Activated CD4-positive, alpha-beta T cell treated with anti-CD3 and anti-CD28 coated beads, Interleukin-2, Interleukin-6, amounts not matched to agents 100 ng/mL and 50 ng/mL, durations not matched to agents 16 hours and 8 hours (primary cell): ENCODE data around the gene AMBRA1.

Source experiments
- DNase-seq: peaks from one replicate; pipeline ENCODE4 v3.0.0-alpha.2; 2020

AMBRA1 gene

DNA sequence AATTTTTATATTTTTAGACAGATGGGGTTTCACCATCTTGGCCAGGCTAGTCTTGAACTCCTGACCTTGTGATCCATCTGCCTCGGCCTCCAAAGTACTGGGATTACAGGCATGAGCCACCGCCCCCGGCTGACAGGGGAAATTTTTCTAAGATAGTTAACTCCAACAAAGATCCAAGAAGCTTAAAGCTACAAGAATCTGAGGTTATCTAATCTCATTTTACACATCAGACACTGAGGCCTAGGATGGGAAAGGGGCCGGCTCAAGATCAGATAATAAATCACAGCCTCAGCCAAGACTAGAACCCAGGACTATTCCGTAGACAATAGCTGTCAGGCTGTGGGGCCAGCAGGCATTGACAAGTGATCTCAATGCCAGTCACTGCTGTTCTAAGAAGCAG, 94.0 kb downstream of the AMBRA1 start:
- no peak for DNase-seq

DNA sequence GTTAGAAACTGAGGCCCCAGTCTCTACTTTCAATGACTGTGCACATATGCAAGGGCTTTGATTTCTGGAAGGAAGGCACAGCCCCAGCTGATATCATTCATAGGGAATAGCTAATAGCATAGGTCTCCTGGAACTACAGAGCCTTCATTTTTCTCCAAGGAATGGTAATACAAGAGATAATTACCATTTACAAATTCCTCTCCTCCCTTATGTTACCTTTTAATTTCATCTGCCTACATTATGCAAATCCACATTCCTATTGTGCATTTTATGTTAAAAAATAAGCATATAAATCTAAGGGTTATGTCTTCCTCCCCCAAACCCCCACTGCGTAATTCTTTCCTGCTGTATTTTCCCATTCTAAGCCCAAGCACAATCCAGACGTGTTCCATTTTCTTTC, 94.9 kb downstream of the AMBRA1 start:
- no peak for DNase-seq

DNA sequence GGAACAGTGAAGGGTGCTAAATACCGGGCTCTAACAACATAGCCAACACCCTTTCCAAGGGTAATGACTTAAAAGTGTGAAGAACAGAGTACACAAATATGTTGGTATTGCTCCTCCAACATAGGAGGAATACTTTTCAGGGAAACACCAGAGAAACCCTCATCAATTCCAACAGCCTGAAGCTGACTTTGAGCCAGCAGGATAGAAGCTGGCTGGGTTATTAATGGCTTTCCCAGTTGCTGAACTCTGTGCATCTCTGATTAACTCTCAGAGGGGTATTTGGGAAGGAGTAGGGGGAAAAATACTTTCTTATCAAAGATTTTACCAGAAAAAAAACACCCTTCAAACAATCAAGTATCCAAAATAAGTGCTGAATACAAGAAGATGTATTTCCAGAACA, 95.6 kb downstream of the AMBRA1 start:
- DNase-seq, result no peak

DNA sequence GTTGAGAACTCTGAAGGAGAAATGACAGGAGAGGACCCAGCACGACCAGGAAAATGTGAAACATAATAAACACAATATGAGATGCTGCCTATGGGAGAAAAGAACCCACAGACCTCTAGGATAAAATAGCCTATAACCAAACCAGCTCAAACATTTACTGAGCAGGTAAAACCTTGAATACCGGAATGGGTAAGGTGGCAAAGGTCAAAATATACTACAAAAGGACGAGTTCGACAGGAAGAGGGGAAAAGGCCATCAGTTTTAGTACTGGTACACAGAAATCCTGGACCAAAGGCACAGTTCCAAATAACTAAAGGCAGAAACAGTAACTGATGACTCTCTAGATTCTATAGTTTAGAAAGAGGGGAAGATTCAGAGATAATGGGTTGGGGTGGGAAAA, 96.3 kb downstream of the AMBRA1 start:
- DNase-seq, result no peak

DNA sequence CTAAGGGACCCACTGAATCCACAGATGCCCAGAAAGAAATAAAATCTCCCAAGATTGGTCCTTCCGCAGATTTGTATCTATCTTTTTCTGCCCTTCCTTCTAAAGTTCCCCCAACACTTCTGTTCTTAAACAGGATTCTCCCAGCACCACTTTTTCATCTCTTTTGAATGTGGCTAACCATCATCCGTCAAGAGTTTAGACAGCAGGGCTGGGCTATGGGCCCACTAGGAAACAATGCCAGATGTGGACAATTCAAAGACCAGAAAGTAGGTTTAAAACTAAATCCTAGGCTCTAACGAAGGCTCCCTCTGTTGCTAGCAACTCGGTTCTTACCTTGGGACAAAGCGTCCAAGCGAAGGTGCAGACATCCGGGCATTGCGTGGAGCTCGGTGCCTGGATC, 100.0 kb downstream of the AMBRA1 start:
- DNase-seq, result no peak

DNA sequence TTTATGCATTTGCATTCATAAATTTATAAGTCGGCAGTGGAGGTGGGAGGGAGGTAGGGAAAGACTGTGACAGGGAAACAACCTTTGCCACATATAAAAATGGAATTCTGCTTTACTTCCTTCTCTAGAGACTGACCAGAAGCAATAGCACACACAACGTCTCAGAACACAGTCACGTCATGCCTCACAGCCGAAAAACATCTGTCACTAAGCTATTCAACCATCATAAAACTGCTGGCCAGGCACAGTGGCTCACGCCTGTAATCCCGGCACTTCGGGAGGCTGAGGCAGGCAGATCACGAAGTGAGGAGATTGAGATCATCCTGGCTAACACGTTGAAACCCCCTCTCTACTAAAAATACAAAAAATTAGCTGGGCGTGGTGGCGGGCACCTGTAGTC, 101.3 kb downstream of the AMBRA1 start:
- DNase-seq, result no peak

DNA sequence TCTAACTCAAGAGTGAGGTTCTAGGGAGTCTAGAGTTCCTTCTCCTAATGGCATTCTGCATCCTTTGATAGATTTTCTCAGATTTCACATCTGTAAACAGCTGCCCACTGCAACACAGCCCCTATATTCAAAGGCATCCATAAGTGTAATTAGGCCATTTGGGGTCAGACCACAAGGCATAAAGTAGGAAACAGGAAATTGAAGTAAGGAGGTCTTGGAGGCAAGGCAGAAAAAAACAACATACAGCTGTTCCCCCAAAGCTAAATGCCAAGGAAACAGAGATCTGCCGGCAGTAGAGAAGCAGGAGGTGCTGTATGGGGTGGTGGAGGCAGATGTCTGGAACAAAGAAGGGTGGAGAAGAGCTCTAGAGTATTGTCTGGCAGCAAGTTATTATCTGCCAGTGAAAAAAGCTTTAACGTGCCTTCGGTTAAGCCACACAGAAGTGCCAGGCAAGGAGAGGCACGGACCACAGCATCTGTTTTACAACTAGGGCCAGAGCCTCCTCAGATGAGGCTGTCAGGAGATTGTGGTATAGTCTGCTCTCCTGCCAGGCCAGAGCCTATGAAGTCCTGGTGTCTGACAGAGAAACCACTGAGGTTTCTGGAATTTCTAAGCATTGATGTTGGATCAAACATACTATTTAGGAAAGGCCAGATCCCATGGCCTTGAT, 102.0 kb downstream of the AMBRA1 start:
- DNase-seq, result no peak

DNA sequence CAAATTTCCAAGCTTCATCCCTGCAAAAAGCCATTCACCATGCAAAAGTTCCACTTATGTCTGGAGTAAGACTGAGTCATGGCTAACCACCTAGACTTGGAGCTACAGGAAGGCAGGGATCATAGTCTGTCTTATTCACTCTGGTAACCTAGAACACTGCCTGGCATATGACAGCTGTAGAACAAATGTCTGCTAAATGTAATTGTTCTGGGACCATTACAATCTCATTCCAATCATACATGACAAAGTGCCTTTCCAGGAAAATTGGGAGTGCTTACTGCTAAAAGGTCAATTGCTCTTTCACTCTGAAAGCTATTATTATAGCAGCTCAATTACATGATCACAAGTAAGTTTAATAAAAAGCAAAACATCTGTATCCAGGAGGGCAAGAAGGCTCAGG, 103.2 kb downstream of the AMBRA1 start:
- no peak for DNase-seq

DNA sequence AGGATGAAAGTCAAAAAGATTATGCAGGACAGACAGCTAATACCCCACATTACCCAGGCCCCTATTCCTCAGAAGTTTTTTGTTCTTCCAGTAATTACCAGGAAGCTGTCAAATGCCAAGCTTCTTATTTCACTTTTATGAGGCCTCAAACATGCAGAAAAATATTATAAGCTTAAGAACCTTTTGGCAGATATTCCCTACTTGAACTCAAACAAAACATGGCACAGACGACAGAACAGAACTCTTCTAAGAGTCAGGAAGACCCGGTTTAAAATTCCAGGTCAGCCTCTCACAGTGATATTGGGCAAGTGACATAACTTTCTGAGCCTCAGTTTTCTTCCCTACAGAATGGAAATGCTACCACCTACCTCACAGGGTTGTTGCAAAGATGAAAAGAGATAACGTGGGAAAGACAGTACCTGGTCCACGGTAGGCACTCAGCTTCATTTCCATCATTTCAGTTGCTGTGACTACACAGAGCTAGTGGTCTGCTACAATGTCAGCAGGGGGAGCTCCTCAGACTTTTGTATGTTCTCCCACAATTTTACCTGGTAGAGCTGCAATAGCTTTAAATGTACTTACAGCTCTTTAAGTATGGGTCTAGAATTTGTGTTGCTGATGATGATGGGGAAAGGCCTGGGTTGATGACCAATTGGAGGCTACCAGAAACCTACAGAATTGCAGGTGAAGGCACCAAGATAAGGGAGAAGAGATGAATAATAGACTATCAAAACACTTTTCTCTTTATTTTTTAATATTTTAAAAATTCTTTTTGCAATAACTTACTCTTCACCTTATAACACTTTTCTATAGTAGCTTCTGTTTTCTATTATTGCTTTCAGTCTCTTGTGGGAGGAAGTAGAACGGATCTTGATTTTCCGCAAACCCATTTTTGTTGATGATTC, 103.9 kb downstream of the AMBRA1 start:
- DNase-seq, result peak; percentile 49

DNA sequence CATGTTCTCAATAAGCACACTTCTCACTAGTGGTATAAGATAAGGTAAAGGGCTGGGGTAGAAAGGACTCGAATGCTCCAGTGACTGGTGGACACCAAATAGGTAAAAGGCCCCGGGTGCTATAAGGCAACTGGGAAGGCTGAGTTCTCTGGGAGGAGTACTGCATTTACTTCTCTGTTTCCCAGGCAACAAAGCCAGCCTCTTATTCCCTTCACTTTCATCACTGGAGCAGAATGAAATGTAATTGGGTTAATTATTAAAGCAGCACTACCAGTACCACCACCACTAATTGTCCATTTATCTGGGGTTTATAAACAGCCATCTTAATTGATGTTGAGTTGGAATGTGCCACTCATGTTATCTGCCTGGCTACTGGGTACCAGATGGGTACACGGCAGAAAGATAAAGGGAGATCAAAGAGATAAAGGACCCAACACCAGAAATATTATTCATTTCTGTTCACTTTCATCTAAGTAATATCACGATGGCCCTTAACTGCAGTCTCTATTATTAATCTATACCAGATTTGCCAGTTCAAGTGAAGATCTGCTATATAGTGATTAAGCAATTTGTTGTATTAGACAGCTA, 107.9 kb downstream of the AMBRA1 start:
- DNase-seq, result no peak

DNA sequence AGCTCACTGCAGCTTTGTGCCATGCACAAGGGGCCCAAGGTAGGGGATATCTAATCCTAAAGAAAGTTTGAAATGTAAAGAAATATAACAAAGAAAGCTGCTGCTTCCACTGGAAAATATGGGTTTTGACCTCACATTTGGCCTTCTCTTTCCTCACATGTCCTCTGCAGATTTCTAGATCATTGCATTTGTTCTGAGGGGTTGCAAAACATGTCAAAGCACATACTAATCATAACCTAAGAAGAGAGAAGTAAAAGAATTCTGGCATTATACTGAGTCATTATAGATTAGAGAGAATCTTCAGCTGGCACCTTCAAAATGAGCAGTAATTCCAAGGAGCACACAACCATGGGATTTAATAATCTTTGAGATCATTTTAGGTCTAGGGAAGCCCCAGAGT, 109.7 kb downstream of the AMBRA1 start:
- no peak for DNase-seq

DNA sequence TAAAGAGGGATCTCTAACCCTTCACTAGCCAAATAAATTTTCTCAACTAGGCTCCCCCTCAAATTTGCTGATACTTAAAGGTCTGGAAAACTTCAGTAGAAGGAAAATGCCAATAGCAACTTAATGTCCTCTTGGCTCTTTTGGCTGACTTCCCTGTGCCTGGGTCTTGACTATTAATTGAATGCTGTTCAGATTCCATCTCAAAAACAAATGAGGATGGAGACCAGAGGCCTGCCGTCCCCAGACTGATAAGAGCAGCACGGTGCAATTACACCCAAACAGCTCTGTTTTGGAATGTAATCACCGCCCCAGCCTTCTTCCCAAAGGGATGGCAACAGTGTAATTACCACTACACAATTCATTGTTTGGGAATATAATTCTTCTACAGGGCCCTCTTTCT, 112.9 kb downstream of the AMBRA1 start:
- no peak for DNase-seq

DNA sequence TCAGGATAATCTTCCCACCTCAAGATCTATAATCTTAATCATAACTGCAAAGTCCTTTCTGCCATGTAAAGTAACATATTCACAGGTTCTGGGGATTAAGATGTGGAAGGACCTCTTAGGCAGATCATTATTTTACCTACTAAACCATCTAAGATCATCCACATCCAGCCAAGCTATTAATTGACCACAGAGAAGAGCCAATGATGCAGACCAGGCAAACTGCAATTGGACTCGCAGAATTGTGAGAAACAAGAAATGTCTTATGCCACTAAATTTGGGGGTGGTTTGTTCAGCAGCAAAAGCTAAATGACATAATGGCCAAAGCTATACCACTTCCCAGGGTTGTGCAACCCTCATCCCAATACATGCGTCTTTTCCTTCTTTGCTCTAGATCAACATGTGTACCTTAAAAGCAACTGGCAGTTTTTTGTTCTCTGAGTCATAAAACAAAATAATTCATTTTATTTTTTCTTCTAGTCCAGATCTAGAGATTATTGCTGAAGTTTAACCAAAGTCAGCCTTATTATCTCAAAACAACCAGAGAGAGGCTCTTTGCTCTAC, 113.6 kb downstream of the AMBRA1 start:
- DNase-seq, result no peak

DNA sequence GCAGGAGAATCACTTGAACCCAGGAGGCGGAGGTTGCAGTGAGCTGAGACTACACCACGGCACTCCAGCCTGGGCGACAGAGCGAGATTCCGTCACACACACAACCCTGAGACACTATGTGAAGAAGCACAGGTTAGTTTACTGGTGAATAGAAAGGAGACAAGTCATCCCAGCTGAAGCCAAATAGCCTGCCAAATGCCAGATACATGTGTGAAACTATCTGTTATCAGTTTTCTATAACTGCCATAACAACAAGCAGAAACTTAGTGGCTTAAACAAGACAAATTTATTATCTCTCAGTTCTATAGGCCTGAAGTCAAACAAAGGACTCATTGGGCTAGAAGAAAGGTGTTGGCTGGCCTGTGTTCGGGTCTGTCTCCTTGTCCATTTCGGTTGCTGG, 114.2 kb downstream of the AMBRA1 start:
- DNase-seq, result no peak

DNA sequence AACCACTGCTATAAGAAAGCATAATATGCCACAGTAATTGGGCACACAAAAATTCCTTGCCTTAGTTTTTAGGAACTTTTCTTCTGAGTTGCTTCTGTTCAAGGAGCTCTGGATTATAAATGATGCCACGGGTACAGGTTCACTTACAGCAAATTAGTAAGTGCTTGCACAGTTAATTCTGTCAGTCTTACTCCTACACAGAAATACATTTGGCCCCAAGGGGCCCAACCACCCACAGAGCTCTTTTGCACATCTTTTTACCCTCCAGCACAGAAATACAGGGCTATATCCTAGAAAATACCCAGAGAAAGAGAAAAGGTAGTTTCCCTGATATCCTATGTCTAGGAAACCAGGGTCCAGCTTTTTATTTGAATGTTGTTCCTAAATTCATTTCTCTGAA, 115.6 kb downstream of the AMBRA1 start:
- DNase-seq, result no peak

DNA sequence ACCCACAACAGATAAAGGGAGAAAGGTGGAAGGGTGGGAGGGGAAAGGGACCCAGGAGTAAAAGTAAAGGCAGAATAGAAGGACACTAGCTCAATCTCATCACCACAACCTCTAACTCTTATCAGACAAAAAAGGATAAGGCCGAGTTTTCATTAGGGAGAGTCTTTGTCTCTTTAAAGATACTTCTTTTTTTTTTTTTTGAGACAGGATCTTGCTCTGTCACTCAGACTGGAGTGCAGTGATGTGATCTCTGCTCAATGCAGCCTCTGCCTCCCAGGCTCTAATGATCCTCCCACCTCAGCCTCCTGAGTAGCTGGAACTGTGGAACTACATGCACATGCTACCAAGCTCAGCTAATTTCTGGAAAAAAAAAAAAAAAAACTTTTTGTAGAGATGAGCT, 116.7 kb downstream of the AMBRA1 start:
- no peak for DNase-seq

DNA sequence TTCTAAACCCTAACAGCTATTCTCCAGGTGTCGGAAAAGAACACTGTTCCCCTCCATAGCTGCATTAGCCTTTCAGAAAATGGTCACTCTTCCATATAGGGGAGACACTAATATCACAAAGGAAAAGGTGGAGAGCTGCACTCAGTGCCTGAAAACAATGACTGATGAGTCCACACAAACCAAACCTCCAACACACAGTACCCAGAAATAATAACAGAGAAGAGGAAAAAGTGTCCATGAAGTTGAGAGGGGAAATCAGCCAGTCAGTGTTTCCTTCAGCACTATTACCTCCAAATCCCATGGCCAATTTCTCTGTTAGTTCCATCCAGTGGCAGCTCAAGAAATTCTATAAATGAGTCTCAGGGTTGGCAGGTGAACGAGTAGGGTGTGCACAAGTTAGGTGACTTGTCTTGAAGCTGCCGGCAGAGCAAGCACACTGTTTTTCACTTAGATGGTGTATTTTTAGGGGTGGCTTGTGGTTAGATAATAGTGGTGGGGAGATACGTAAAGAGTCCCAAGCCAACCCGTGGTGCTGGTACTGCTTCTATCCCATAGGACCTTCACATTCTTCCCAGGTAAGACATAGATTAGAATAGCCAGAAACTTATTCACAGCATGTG, 117.8 kb downstream of the AMBRA1 start:
- peak; percentile 23 for DNase-seq

DNA sequence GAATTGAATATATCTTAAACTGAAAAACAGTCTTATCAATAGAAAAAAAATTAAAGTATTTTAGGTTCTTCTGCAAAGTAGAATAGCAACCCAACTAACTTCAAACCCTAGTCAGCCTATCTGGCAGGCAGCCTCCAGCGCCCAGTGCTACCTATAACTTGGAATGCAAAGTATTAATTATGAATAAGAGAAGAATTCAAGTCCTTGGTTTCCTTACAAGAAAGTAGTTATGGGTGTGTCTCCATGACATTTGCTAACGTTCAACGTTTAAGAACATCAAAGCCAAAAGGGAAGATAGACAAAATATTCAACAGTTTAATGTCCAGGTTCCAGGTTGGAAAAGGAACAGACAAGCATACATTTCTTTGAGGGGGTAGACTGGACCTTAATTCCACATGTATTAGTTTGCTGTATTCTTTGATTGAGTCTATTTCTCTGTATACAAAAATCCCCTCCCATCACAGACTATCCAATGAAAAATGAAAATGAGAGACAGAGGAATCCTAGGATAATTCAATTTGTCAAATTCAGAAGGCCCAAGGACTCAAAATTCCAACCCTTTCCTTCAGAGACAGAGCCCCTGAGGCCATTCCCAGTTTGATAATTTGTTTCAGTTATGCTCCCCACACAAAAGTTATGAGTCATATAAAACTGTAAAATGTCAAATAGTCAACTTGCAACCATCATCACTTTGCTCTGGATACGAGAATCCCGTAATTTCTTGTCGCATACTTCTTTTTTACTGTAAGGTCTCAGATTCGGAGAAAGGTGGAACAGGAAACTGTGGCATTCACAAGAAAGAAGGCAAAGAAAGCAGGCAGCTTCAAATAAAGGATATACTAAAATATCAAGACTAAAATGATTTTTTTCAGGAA, 118.5 kb downstream of the AMBRA1 start:
- peak; percentile 35 for DNase-seq

DNA sequence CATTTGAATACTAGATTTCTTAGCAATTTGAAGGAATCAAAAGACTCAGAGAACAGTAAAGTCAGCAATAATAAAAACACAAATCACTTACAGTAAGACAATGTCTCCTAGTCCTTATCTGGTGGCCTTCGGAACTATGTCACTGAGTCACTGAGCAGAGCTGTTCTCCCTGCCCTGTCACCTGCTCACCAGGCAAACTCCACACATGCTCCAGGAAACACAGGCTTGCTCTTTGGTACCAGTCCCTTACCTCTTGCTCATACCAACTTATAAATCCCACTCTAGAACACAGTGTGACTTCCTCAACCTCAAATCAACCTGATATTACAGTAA, 121.2 kb downstream of the AMBRA1 start:
- no peak for DNase-seq

DNA sequence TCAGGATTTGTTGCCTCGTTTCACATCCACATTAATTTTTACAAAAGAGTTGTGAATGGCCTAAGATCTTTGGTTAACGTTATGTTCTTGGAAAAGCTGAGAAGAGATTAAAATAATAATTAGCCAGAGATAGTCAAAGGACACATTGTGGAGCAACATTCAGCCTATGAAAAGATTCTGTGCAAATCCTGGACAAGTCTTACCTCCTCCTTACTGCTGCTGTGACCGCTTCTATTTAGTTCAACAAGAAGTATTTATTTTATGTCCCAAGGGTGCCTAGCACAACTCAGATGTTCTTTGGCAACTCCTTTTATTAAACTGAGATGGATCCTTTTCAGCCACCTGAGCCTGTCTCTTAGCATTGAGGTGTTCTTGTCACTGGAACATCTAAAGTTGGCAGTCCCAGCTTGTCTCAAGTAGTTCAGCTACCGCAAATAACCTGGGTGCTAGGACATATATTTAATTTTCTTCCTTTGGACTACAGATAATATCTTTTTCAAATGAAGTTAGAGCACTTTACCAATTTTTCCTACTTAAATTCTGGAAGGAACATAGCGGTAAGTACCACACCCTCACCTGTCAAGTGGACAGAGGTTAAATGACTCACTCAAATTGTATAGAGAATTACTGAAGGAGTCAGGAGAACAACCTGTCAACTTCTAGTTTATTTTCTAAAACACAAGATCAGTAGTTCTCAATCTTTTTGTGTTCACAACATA, 121.7 kb downstream of the AMBRA1 start:
- no peak for DNase-seq

DNA sequence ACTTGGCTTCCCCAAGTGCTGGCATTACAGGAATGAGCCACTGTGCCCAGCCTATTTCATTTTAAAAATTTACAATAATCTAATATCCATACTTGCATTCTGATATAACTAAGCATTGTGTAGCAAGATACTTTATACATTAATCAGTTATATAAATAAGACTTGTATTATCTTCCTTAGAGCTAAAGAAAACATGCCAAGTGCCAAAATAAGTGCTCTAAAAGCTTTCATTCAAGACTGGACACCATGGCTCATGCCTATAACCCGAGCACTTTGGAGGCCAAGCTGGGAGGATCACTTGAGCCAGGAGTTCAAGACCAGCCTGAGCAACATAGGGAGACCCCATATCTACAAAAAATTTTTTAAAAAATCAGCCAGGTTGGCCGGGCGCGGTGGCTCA, 123.9 kb downstream of the AMBRA1 start:
- DNase-seq, result no peak

DNA sequence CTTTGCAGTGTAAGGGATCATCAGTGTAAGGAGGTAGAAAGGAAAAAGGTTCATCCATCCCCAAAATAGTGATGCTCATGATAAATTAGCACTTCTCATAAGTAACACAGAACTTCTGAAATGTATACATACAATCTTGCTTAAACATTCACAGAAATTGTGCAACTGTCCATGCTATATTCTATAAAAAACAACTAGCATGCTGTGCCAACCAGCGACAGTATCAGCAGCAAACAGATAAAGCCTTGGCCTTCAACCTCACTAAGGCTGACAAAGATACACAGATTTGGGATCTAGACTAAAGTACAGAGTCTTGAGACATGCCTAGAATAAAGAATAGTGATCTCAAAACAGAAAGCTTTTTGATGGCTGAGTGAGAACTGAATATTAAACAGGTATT, 128.1 kb downstream of the AMBRA1 start:
- no peak for DNase-seq
